SIG-M5 treated with dmso at 0.1 percent for 504 hours (cell line): Measurements from ENCODE around the gene SLC25A21.
"Not testable (repeated sequence)": the region's sequence is repeated elsewhere in the genome, so short reads cannot be mapped to it uniquely, and the experiment has no call there.

Source experiments
- DNase-seq: peaks from one replicate; lab custom pipeline; 2025; ENCODE audit not compliant: unreplicated experiment; lab: John Stamatoyannopoulos, UW

Gene SLC25A21

GRCh38 chr14:36996133-36996856 lies 176.1 kb downstream of the SLC25A21 start:
- no peak for DNase-seq

GRCh38 chr14:36989806-36990205 lies 182.6 kb downstream of the SLC25A21 start:
- no peak for DNase-seq

GRCh38 chr14:36988989-36989388 lies 183.4 kb downstream of the SLC25A21 start:
- DNase-seq = no peak

GRCh38 chr14:36988568-36988967 lies 183.8 kb downstream of the SLC25A21 start:
- DNase-seq = no peak

GRCh38 chr14:36986407-36986806 lies 186.0 kb downstream of the SLC25A21 start:
- no peak for DNase-seq

DNA sequence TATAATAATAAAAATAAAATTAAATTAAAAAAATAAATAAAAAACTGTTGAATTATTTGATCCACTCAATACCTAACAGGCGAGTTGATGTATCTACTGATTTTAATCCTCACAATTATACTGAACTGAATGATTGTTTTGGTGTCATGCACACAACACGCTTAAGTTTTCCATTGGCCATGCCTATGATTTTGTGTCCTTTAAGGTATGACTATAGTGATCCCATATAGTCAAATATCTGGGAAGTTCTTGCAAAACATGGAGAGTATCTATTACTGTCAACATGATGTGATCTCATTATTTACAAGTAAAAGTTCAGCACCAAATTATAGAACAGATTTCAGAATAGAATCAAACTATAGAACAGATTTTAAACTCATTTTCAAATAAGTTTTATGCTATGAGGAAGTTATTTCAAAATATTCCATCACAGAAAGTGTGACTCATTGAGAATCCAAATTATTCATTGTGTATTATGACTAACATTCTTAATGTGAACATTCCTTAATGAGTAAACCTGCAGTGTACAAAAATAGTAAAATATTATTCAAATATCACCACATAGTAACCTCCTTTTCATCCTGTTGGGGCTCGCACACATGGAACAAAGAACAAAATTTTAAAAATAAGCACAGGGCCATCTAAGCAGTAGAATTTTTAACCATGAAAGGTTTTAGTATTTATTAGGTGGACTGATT lies 190.4 kb downstream of the SLC25A21 start:
- no peak for DNase-seq

GRCh38 chr14:36980413-36980812 lies 192.0 kb downstream of the SLC25A21 start:
- DNase-seq = not testable (repeated sequence)

- no peak for DNase-seq
Observed at GRCh38 chr14:36979863-36980262, 192.5 kb downstream of the SLC25A21 start.

DNA sequence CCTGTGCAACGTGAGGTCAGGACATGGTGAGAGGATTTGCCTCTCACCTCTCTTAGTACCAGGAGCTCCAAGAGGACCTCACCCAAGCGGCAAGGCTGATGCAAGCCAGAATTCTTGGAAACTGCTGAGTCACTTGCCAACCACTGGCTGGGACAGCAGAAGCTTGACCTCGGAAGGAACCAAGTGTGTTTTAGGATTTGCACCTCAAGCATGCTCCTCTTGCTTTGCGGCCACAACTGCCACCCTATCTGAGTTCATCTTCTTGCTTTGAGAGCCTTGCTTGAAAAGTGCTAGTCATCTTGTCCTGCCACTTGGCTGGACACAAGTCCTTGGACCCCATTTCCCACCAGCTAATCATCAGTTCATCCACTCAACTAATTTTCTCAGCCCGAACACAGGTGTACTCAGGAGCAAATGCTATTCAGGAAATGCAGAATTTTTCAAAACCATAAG lies 195.8 kb downstream of the SLC25A21 start:
- no peak for DNase-seq

GRCh38 chr14:36975834-36976233 lies 196.6 kb downstream of the SLC25A21 start:
- peak; percentile 1 for DNase-seq

GRCh38 chr14:36974985-36975384 lies 197.4 kb downstream of the SLC25A21 start:
- DNase-seq = no peak

DNA sequence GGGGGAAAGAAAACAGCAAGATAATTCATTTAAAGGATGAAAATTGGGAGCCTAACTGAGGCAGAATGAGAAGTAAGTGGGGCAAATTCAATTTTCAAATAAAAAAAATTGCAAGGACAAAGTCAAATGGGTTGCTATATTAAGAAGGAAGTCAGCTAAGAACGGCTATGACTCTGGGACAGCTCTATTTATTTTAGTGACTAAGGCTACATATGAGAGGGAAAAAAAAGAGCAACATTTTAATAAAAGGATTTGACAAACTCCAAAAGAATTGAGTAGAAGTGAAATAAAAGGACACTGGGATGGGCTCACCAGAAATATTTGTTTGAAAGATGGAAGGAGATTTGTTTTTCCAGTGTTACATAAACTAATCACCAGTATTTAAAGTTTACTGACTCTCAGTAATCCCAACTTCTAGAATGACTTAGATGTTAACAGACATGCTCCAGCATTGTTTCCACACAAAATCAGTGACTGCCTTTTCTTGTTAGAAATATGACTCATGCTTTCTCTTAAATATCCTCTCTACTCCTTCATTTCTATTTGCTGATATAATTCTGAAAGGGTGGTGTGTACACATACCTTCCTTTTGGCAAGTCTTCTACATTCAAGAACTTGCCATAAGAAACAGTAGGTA lies 198.5 kb downstream of the SLC25A21 start:
- DNase-seq = peak; percentile 50

GRCh38 chr14:36971263-36971855 lies 201.0 kb downstream of the SLC25A21 start:
- DNase-seq = no peak

- no peak for DNase-seq
Observed at GRCh38 chr14:36967892-36968555, 204.4 kb downstream of the SLC25A21 start.

DNA sequence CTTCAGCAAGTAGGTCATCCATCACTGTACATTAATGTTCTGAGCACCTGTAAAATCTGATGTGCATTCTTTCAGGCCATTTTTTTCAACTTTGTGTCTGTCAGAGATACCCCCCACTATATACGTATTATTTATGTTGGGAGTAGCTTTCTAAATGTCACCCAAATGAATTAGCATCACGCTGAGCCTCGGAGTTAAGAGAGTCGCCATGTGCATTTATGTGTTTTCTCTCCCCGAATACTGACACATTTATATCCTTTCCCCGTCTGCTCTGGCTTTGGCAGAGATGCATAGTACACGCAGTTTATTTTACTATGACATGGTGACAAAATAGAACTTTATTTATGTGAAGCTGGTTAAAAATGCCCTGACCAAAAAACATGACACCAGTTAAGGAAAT lies 216.4 kb downstream of the SLC25A21 start:
- DNase-seq = no peak

GRCh38 chr14:36955376-36955775 lies 217.0 kb downstream of the SLC25A21 start:
- no peak for DNase-seq

DNA sequence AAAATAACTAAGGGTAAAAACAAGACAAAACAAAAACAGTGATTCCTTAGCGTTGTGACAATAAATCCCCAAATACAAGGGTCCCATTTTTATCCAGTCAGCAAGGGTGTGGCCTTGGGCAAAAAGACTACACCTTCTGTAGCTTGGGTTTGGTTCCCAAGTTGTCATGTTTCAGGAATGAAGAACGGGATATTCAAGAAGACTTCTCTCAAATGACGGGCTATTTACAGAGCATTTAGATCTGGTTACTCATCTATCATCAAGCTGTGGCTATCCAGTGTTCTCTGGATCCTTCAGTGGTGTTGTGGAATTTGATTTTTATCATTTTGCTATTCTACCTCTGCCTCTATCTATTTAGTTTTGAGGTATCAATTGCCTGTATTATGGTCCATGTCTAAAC lies 219.7 kb downstream of the SLC25A21 start:
- DNase-seq = peak; percentile 12

DNA sequence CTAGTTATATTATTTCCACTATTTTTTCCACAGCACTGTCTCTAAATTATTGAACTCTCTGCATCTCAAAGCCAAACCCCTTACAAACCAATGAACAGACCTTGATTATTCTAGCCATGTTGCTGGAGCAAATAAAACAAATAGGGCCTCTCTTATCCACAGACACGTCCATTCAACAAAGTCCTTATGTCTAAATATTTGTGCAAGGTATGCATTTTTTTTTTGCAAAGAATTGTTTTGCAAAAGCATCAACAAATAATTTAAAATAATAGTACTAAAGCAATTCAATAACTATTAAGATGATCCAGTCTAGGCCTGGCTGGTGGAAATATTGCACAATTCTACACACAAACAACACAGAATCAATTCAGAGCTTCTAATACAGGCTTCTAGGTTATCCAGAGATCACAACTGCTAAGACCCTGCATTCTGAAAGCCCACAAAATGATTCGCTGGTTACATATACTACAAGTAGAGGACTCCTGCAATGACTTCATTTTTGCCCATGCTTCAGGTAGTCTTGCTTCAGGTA lies 221.0 kb downstream of the SLC25A21 start:
- no peak for DNase-seq

DNA sequence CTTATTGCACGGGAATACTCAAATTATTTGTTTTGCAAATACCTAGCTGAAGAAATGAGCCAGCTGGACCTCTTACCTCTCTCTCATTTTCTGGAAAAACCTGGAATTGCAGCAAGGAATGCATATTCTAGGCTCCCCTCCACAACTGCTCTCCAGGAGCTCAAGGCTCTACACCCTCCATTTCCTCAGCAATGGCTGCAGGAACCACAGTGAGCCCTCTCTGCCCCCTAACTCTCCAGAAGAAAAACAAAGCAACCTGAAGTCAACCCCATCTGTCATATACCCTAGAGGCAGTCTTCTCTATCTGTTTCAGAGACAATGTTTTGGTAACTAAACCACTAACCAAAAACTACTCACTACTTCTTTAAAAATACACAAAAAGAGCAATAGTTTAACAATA lies 221.6 kb downstream of the SLC25A21 start:
- DNase-seq = no peak

GRCh38 chr14:36949371-36949770 lies 223.0 kb downstream of the SLC25A21 start:
- DNase-seq = no peak
